Ovary (tissue), 3 donors: ENCODE measurements around the gene CRMP1.

Source experiments
- CTCF ChIP-seq, 3 donors: fragments of 450-650 bp in 2 of 3; fragments of 200-600 bp in 1 of 3; IDR thresholded peaks; one replicate each; pipeline versions ENCODE4 v1.5.1 to v1.8.0; 2016 to 2022; ENCODE audit warnings: antibody characterized with exemption in 3 of 3, mild to moderate bottlenecking in 1 of 3
- EP300 ChIP-seq: sonication (generic); formaldehyde crosslinking; IDR thresholded peaks from one replicate; pipeline ENCODE4 v1.6.1; 2017; ENCODE audit warnings: antibody characterized with exemption
- donor health status: DM: no; HTN: no; CAD: no.

GRCh38 chr4:5774416-5775036 is 118.4 kb downstream of the CRMP1 start:
- TF ChIP-seq CTCF (IDR thresholded peaks at IDR 0.05): no peak
- no peak for TF ChIP-seq EP300
